Measurements from ENCODE around the gene CHCHD3. TPM values are rescaled to one million over a fixed set of nuclear protein-coding genes. Genes with fewer than 3 reads are reported as not detected.

The CHCHD3 gene
- total RNA-seq: 53.0 and 62.1 TPM in 2 replicates

DNA sequence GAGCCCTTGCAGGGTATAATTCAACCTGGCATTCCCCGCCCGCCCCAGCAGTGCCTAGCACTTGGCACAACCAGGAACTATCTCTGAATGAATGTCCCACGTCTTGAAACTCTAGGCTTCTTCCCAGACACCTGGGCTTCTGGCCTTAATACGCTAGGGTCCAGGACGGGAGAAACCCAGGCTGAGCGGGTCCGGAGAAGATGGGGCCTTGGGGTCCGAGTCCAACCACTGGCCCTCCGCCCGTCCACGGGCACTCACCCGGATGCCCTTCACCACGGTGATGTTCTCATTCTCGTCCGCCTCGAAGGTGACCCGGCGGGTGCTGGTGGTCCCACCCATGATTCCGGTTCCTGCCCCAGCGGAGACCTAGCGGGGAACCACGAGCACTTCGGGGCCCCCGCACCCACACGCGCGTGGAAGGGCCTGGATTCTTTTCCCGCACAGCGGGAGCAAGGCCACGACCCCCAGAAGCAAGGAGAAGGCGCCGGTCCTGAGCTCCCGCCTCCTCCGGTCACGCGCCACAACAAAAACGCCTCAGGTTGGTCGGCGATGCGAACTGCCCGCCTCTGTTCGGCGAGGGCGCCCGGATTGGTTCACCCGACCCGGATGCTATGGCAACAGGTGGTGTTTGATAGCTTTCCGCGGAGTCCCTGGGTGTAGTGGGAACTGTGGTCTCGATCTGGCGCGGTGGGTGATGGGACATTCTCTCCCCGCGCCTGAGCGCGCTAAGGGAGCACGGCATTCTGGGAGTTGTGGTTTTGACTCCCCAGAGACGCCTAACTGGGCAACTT, at the start of gene CHCHD3:
Gene CHCHD3, minus strand, starts transcription at position 492 of the 791 bp plus-strand sequence. Its CDS starts 153 bp downstream, at position 339.

Other genes starting within 250 kb of the CHCHD3 start
- 132 and 151 TPM in 2 replicates for gene EXOC4, start 171.0 kb upstream of the CHCHD3 start, total RNA-seq